ENCODE results near the gene GC. TPM values are rescaled to one million over a fixed set of nuclear protein-coding genes. Genes with fewer than 3 reads are reported as not detected.
"Not testable (repeated sequence)": the region's sequence is repeated elsewhere in the genome, so short reads cannot be mapped to it uniquely, and the experiment has no call there.

GC gene
- polyA plus RNA-seq, 3 donors, result 0.26 to 2.2 (median 0.29) TPM

DNA sequence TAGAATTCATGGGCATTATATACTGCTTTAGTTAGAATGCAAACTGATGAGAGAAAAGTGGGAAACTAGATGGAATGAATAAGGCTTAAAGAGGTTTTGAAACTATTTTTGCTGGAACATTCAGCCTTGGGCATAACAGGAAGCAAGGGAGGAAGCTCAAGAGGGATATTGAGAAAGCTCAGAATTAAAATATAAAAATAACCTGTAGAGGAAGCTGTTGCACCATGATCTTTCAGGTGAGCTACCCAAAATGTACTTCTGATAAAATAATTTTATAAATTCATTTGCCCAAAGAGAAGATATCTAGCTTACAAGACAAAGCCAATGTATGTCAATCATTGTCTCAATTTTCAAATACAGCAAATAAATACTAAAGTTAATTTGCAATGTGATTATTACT is 11.3 kb downstream of the GC start:
- DNase-seq (ENCODE audit: extremely low read depth in 1 of 11, low read depth in 9 of 11, low spot score in 4 of 11), result no peak

DNA sequence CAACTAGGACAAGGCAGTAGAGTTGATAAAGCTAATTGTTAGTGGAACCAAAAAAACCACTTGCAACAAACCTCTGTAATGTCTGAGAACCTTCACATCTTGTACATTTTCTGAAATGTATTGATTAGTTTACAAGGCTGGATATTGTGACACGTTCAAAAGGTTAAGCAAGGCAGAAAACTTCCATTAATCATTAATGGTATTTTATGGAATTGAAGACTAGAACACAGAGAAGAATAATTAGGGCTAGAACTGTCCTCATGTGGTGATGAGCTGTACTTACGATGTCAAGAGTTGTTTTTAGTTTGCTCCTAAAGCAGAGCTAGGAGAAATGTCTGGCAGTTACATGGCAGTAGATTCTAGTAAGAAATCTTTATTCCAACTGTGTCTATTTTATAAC is 12.3 kb downstream of the GC start:
- no peak for DNase-seq (ENCODE audit: extremely low read depth in 1 of 11, low read depth in 9 of 11, low spot score in 4 of 11)

GRCh38 chr4:71769434-71769833 is 14.4 kb downstream of the GC start:
- DNase-seq (ENCODE audit: extremely low read depth in 1 of 11, low read depth in 9 of 11, low spot score in 4 of 11), result no peak

DNA sequence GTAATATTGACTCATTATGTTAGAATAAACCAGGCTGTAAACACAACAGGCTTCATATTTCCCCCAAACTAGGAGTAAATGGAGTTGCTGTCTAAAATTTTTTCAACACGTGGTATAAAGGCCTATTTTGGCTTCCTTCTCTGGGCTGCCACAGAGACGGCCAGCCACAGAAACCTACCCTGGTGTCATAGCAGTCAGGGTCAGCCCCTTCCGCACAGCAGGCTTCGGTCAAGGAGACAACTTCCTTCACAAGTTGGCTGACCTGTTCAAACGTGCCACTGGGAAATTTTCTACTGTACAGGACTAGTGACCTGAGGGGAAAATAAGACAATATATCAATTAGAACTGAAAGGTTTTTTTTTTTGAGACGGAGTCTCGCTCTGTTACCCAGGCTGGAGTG is 15.8 kb downstream of the GC start:
- no peak for DNase-seq (ENCODE audit: extremely low read depth in 1 of 11, low read depth in 9 of 11, low spot score in 4 of 11)

- no peak for DNase-seq (ENCODE audit: extremely low read depth in 1 of 11, low read depth in 9 of 11, low spot score in 4 of 11)
These were observed 18.0 kb downstream of the GC start for GRCh38 chr4:71765821-71766383.

DNA sequence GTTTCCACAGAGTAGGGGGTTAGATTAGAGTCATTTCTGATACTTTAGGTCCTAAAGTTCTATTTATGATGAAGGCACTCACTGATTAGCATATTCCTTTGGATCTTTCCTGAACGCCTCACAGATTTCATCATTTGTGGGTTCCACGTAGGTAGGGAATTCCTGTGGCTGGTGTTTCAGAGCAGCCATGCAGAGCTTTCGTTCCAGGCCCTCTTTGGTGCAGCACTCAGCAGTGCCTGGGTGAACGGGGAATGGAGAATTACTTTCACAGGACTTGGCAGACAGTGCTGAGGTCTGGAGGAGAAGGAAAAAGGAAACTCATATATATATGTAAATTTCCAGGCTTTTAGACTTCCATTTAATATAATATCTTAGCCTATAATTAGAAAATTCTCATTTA is 18.5 kb downstream of the GC start:
- DNase-seq (ENCODE audit: extremely low read depth in 1 of 11, low read depth in 9 of 11, low spot score in 4 of 11), result no peak

DNA sequence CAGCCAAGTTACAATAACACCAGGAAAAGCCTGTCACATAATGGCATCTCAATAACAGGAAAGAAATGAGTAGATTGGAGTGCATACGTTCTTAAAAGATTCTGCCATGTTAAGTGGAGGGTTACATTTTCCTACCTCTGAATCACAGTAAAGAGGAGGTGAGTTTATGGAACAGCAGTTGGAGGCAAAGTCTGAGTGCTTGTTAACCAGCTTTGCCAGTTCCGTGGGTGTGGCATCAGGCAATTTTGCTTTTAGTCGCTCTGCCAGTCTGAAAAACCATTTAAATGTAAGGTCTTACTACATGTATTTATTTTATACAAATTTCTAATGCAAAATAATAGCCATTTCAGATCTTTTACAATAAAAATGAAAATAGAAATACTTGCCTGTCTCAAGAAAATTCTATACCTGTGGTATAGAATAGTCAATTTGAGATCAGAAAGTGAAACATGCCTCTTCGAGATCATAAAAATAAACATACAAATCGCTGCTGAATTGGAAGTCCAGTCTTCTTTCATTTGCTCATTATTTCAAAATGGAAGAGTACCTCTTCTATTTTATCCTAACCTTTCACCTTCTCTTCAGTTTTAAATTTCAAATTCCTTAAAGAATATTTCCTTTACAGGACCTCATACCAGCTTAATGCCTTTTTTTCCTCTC is 31.4 kb downstream of the GC start:
- no peak for DNase-seq (ENCODE audit: extremely low read depth in 1 of 11, low read depth in 9 of 11, low spot score in 4 of 11)

GRCh38 chr4:71749008-71749594 is 34.8 kb downstream of the GC start:
- no peak for DNase-seq (ENCODE audit: extremely low read depth in 1 of 11, low read depth in 9 of 11, low spot score in 4 of 11)

GRCh38 chr4:71746379-71746778 is 37.5 kb downstream of the GC start:
- no peak for DNase-seq (ENCODE audit: extremely low read depth in 1 of 11, low read depth in 9 of 11, low spot score in 4 of 11)

DNA sequence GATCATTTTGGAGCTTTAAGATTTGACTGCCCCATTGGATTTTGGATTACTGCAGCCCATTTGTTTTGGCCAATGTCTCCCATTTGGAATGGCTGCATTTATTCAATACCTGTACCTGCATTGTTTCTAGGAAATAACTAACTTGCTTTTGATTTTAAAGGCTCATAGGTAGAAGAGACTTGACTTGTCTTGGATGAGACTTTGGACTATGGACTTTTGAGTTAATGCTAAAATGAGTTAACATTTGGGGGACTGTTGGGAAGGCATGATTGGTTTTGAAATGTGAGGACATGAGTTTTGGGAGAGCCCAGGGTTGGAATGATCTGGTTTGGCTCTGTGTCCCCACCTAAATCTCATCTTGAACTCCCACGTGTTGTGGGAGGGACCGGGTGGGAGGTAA is 45.1 kb downstream of the GC start:
- DNase-seq (ENCODE audit: extremely low read depth in 1 of 11, low read depth in 9 of 11, low spot score in 4 of 11), result not testable (repeated sequence)

GRCh38 chr4:71732706-71733105 is 51.2 kb downstream of the GC start:
- peak in 3 of 11 donors; percentile 3 to 22 (median 11) for DNase-seq (ENCODE audit: extremely low read depth in 1 of 11, low read depth in 9 of 11, low spot score in 4 of 11)

GRCh38 chr4:71732066-71732465 is 51.8 kb downstream of the GC start:
- no peak for DNase-seq (ENCODE audit: extremely low read depth in 1 of 11, low read depth in 9 of 11, low spot score in 4 of 11)

- no peak for DNase-seq (ENCODE audit: extremely low read depth in 1 of 11, low read depth in 9 of 11, low spot score in 4 of 11)
These were observed 54.0 kb downstream of the GC start for GRCh38 chr4:71729856-71730255.

GRCh38 chr4:71713611-71714203 is 70.2 kb downstream of the GC start:
- peak in 9 of 11 donors; percentile 22 to 43 (median 33) for DNase-seq (ENCODE audit: extremely low read depth in 1 of 11, low read depth in 9 of 11, low spot score in 4 of 11)

DNA sequence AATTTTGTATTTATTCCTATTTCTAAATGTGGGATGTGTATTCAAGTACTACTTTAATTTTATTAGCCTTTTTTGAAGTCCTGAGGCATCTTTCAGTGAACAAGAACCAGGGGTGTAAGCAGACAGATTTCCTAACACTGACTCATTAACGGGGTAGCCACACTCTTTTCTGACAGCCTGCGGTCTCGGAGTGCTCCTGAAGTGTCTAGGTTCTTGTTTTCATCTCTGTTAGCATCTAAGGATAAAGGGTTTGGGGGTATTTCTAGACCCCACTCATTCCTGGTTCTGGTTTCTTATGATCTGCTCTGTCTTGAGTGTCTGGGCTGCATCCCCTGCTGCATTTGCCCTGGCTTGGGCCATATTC is 71.9 kb downstream of the GC start:
- DNase-seq (ENCODE audit: extremely low read depth in 1 of 11, low read depth in 9 of 11, low spot score in 4 of 11), result no peak

DNA sequence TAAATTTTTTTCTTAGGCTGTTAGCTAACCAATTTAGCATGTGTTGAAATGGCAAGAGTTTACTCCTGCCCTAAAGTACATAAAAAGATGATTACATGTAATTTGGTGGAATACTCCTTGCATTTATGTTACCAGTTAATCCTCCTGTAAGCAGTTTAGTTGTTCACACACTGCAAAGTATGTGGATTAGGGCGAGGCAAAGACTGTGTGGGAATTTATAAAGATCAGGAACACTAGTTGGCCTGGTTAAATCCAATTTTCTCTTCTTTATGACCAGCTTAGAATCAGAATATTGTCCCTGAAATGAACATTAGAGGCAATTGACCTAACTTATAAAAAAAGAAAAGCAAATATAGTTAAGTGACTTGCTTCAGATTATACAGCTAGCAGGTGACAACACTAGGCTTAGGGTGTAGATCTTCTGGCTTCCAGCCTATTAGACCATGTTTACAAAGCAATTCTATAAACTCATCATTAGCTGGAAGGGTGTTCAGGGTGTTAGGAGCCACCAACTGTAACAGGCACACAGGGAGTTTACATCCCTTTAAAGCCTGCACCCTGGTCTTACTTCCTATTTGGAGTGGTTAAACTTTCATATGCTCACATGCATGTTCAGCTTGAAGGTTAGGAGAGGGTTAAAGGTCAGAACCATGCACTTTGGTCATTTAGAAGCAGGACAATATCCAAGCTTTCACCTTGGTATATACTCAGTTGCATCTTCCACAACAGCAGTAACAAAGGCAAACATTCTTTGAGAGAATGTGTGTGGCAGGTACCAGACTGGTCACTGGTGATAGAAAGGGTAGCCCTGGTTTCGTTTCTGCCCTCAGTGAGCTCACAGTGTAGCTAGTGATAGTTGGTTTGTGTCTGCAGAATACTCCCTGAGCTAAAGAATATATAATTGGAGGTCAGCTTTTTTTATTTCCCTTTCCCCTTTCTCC is 72.6 kb downstream of the GC start:
- no peak for DNase-seq (ENCODE audit: extremely low read depth in 1 of 11, low read depth in 9 of 11, low spot score in 4 of 11)

GRCh38 chr4:71709961-71710360 is 73.9 kb downstream of the GC start:
- no peak for DNase-seq (ENCODE audit: extremely low read depth in 1 of 11, low read depth in 9 of 11, low spot score in 4 of 11)

- DNase-seq (ENCODE audit: extremely low read depth in 1 of 11, low read depth in 9 of 11, low spot score in 4 of 11), result no peak
These were observed 85.7 kb downstream of the GC start for GRCh38 chr4:71698141-71698540.

- DNase-seq (ENCODE audit: extremely low read depth in 1 of 11, low read depth in 9 of 11, low spot score in 4 of 11), result no peak
These were observed 86.8 kb downstream of the GC start for GRCh38 chr4:71697031-71697430.

GRCh38 chr4:71694961-71695360 is 88.9 kb downstream of the GC start:
- no peak for DNase-seq (ENCODE audit: extremely low read depth in 1 of 11, low read depth in 9 of 11, low spot score in 4 of 11)

All from renal cortex interstitium (tissue), 11 donors.